Measurements from ENCODE around the gene EXOC6B. TPM values are rescaled to one million over a fixed set of nuclear protein-coding genes. Genes with fewer than 3 reads are reported as not detected.

The EXOC6B gene
- total RNA-seq, 1 donor from 2014 or later, result 7.7 TPM

DNA sequence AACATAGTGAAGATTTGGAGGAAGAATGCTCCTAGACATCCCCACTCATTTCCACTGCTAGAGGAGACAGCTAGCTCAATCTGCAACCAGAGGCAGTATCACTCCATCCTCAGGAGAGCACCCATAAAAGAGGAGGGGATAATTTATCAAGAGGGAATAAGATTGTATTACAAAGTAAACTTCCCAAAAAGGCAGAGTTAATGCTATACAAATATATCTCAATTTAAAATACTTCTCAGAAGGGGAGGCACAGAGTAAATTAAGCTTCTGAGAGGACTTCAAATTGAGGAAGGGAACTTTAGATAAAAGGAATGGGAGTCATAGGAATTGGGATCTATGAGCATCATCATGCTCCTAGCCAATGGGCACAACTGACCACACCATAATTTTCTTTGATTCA lies 29.1 kb downstream of the EXOC6B start:
- TF ChIP-seq CTCF (conservative IDR thresholded peaks at IDR 0.05; ENCODE audit: low read depth, low read length), result no peak
- no peak overlapping the region for H3K4me3 ChIP-seq (ENCODE audit: low read depth, low read length)
- no peak for DNase-seq (ENCODE audit: low read depth)

DNA sequence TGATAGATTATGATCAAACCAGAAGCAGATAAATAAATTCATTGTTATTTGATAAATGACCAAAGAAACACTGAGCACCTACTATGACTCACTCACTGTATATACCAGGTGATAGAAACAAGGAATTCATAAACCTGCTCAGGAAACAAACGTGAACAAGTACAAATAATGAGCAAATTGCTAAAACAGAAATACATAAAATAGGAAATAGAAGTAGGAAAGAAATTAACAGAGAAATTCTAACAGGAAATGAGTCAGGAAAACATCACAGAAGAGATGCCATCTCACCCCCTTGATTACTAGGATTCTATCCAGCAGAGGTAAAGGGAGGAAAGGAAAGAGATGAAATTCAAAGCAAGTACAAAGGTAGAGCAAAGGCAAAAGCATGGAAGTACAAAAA lies 31.3 kb downstream of the EXOC6B start:
- H3K4me3 ChIP-seq (ENCODE audit: low read depth, low read length), result no peak overlapping the region
- no peak for TF ChIP-seq CTCF (conservative IDR thresholded peaks at IDR 0.05; ENCODE audit: low read depth, low read length)
- no peak for DNase-seq (ENCODE audit: low read depth)

DNA sequence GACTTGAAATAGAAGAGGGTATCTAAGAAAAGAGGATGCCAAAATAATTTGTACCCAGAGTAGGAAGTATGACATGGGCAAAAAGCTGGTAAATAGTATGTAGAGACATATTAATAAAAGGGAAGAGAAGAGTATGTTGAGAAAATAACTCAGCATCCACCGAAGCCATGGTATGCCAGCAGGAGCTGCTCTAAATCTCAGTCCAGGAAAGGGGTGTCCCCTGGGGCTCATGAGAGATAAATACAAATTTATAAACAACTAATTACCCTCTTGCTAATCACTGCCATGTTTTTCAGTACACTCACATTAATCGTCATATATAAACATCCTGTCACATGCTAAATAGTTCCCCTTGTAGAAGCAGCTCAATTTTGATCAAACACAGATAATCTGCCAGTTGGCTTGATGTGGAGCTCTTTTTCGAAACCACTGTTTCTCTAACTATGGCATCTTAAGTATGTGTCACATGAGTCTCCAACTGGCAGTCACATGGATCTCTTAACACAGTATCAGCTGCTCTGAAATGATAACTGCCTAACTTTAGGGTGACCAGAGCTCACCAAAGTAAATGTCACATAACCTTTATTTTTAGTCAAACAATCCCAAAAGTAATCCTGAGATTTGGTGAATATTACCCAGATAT lies 31.9 kb downstream of the EXOC6B start:
- no peak for TF ChIP-seq CTCF (conservative IDR thresholded peaks at IDR 0.05; ENCODE audit: low read depth, low read length)

GRCh38 chr2:72789241-72789640 lies 36.6 kb downstream of the EXOC6B start:
- no peak for TF ChIP-seq CTCF (conservative IDR thresholded peaks at IDR 0.05; ENCODE audit: low read depth, low read length)
- DNase-seq (ENCODE audit: low read depth), result no peak

More for the DNA sequence above, 31.9 kb downstream of the EXOC6B start:
- no peak for DNase-seq (ENCODE audit: low read depth)
- H3K4me3 ChIP-seq (ENCODE audit: low read depth, low read length), result no peak overlapping the region

DNA sequence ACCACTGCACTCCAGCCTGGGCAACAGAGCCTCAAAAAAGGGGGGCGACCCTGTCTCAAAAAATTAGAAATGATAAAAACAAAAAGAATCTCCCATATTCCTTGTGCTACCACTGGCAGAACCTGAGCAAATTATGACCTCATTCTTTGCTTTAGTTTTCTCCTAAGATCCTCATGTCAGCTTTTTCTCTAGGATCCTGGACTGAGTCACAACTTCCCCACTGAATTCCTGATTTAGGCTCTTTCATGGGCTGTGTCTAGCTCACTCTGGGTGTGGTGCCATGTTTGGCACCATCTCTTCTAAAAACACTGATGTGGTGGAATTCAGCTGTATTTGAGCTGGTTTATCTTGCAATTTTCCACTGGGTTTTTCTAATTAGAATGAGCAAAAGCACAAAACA lies 37.1 kb downstream of the EXOC6B start:
- TF ChIP-seq CTCF (conservative IDR thresholded peaks at IDR 0.05; ENCODE audit: low read depth, low read length), result no peak
- no peak for DNase-seq (ENCODE audit: low read depth)
- no peak overlapping the region for H3K4me3 ChIP-seq (ENCODE audit: low read depth, low read length)

More at GRCh38 chr2:72789241-72789640, 36.6 kb downstream of the EXOC6B start:
- H3K4me3 ChIP-seq (ENCODE audit: low read depth, low read length), result no peak overlapping the region

DNA sequence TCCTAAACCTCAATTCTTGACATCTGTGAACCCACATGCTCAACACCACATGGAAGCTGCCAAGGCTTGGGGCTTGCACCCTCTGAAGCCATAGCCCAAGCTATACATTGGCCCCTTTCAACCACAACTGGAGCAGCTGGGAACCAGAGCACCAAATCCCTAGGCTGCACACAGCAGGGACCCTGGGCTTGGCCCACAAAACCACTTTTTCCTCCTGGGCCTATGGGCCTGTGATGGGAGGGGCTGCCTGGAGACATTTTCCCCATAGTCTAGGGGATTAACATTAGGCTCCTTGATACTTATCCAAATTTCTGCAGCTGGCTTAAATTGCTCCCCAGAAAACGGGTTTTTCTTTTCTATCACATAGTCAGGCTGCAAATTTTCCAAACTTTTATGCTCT lies 40.3 kb downstream of the EXOC6B start:
- TF ChIP-seq CTCF (conservative IDR thresholded peaks at IDR 0.05; ENCODE audit: low read depth, low read length), result no peak
- no peak for DNase-seq (ENCODE audit: low read depth)

GRCh38 chr2:72782520-72782919 lies 43.3 kb downstream of the EXOC6B start:
- TF ChIP-seq CTCF (conservative IDR thresholded peaks at IDR 0.05; ENCODE audit: low read depth, low read length), result no peak
- H3K4me3 ChIP-seq (ENCODE audit: low read depth, low read length), result no peak overlapping the region
- no peak for DNase-seq (ENCODE audit: low read depth)

More for the DNA sequence above, 40.3 kb downstream of the EXOC6B start:
- H3K4me3 ChIP-seq (ENCODE audit: low read depth, low read length), result no peak overlapping the region

Data from epithelial cell of proximal tubule (primary cell).